NCI-H82 (cell line): Measurements from ENCODE around the gene DSTN.

ENCODE experiments used
- DNase-seq: peaks from one replicate; lab custom pipeline; 2025; lab: John Stamatoyannopoulos, UW

Gene DSTN

GRCh38 chr20:17624551-17625245 is 54.8 kb downstream of the DSTN start:
- DNase-seq = peak; percentile 10

- DNase-seq = no peak
These were observed 55.6 kb downstream of the DSTN start for GRCh38 chr20:17625246-17626051.

GRCh38 chr20:17626217-17627007 is 56.5 kb downstream of the DSTN start:
- DNase-seq = no peak

GRCh38 chr20:17627101-17627955 is 57.5 kb downstream of the DSTN start:
- no peak for DNase-seq

- DNase-seq = no peak
These were observed 58.4 kb downstream of the DSTN start for GRCh38 chr20:17628101-17628841.

GRCh38 chr20:17629025-17629424 is 59.1 kb downstream of the DSTN start:
- DNase-seq = no peak

- no peak for DNase-seq
These were observed 59.8 kb downstream of the DSTN start for GRCh38 chr20:17629678-17630089.

GRCh38 chr20:17630151-17630805 is 60.4 kb downstream of the DSTN start:
- DNase-seq = no peak

GRCh38 chr20:17630806-17631195 is 60.9 kb downstream of the DSTN start:
- DNase-seq = no peak

GRCh38 chr20:17631576-17632319 is 61.9 kb downstream of the DSTN start:
- DNase-seq = no peak

- DNase-seq = no peak
These were observed 63.5 kb downstream of the DSTN start for GRCh38 chr20:17633221-17633849.

- no peak for DNase-seq
These were observed 64.1 kb downstream of the DSTN start for GRCh38 chr20:17633850-17634500.

GRCh38 chr20:17634661-17635331 is 64.9 kb downstream of the DSTN start:
- no peak for DNase-seq

- peak; percentile 45 for DNase-seq
These were observed 65.7 kb downstream of the DSTN start for GRCh38 chr20:17635332-17636244.

- peak; percentile 83 for DNase-seq
These were observed 66.9 kb downstream of the DSTN start for GRCh38 chr20:17636523-17637412.

- DNase-seq = no peak
These were observed 67.5 kb downstream of the DSTN start for GRCh38 chr20:17637413-17637780.
